Testis (tissue), 5 donors: ENCODE results near the gene OR13C8. TPM values are rescaled to one million over a fixed set of nuclear protein-coding genes. Genes with fewer than 3 reads are reported as not detected.
"Not testable (repeated sequence)": the region's sequence is repeated elsewhere in the genome, so short reads cannot be mapped to it uniquely, and the experiment has no call there.

ENCODE experiments used
- DNase-seq: peaks from one replicate; pipeline ENCODE4 v3.0.0-alpha.2; 2019
- H3K27ac ChIP-seq, 2 donors: fragments of 200-600 bp; sonication (generic); one replicate each; pipeline ENCODE4 v1.5.1; 2019
- H3K27me3 ChIP-seq: fragments of 200-600 bp; sonication (generic); one replicate; pipeline ENCODE4 v1.5.1; 2019
- H3K36me3 ChIP-seq: fragments of 200-600 bp; sonication (generic); one replicate; pipeline ENCODE4 v1.5.1; 2017; ENCODE audit warnings: low read depth; ENCODE audit errors: missing control alignments
- H3K4me1 ChIP-seq: fragments of 200-600 bp; sonication (generic); one replicate; pipeline ENCODE4 v1.5.1; 2019
- H3K4me3 ChIP-seq, 2 donors: fragments of 200-600 bp; sonication (generic); one replicate each; pipeline ENCODE4 v1.5.1; 2017 to 2019
- H3K9me3 ChIP-seq: fragments of 200-600 bp; sonication (generic); one replicate; pipeline ENCODE4 v1.5.1; 2017
- CTCF ChIP-seq, 3 experiments: fragments of 450-650 bp in 2 of 3; fragments of 200-600 bp in 1 of 3; sonication (generic) in 1 of 3; IDR thresholded peaks; one replicate each; pipeline ENCODE4 v1.5.1; 2016 to 2019; ENCODE audit warnings: antibody characterized with exemption in 3 of 3, mild to moderate bottlenecking in 2 of 3, moderate library complexity in 1 of 3
- POLR2A ChIP-seq: fragments of 450-650 bp; IDR thresholded peaks from one replicate; pipeline ENCODE4 v1.6.1; 2017; ENCODE audit warnings: antibody characterized with exemption, mild to moderate bottlenecking, moderate library complexity
- WGBS, 2 donors: methylation state at CpG; one replicate each; pipeline ENCODE4 v1.1.5; 2018; 5-methylcytosine and 5-hydroxymethylcytosine counted together
- intact Hi-C: fragments of 100-400 bp; cut with DNase I; formaldehyde crosslinking; loops from one replicate; pipeline ENCODE4 v1.15.1; 2023; ENCODE audit warnings: low total_unique reads
- long read RNA-seq, 2 donors: transcript quantifications; one replicate each; lab custom pipeline, GENCODE V29; 2026
- polyA plus RNA-seq: library from polyadenylated mRNA; stranded (reverse); fragments of 350-450 nt; fragmentation: Illumina TruSeq; extraction: RNeasy Lipid Tissue Mini Kit (QIAGEN cat#74804); gene quantifications from one replicate; pipeline ENCODE4 v1.2.3, GENCODE V29; 2014; ENCODE audit warnings: low read depth, low replicate concordance; ENCODE audit not compliant: insufficient read depth
- total RNA-seq, 2 donors: library from RNA; depleted of rRNA; stranded (reverse); fragments of >200 nt; gene quantifications; one replicate each; pipeline ENCODE4 v1.2.3, GENCODE V29; 2016

Gene OR13C8
- not detected for total RNA-seq
- not detected for polyA plus RNA-seq
- long read RNA-seq, donor 1: 0 reads
- long read RNA-seq, donor 2: 0 reads

DNA sequence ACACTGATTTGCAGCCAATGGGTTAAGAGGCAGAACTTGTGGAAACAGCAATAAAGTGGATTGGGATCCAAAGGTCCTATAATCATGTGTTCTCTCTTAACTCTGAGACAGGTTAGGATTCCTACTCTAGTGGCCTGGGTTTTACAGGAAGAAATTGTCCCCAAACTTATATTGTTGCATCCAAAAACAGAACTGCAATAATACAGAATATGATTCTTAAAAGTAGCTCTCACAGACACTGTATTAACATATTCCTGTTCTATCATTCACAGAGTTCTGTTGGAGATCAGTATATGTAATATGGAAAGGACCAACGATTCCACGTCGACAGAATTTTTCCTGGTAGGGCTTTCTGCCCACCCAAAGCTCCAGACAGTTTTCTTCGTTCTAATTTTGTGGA, at the start of gene OR13C8:
Gene OR13C8, plus strand, starts transcription at position 301 of the 400 bp plus-strand sequence. Its CDS starts 0 bp downstream, at position 301.
- H3K4me3 ChIP-seq: no peak within 1 kb of the TSS
- no peaks in the 10 kb centered on the region for H3K9me3 ChIP-seq
- H3K36me3 ChIP-seq: no peaks in the 10 kb centered on the region
- intact Hi-C loops: no loop called here
- H3K4me1 ChIP-seq: no peaks in the 10 kb centered on the region
- WGBS, 2 donors: 71 to 79% methylated on average over 4 of the region's 4 CpGs
- H3K27me3 ChIP-seq: no peaks in the 10 kb centered on the region
- no peak within 1 kb of the TSS for H3K27ac ChIP-seq
- no peak for DNase-seq
- no peak for TF ChIP-seq POLR2A
- no peak for TF ChIP-seq CTCF (IDR thresholded peaks at IDR 0.05)

DNA sequence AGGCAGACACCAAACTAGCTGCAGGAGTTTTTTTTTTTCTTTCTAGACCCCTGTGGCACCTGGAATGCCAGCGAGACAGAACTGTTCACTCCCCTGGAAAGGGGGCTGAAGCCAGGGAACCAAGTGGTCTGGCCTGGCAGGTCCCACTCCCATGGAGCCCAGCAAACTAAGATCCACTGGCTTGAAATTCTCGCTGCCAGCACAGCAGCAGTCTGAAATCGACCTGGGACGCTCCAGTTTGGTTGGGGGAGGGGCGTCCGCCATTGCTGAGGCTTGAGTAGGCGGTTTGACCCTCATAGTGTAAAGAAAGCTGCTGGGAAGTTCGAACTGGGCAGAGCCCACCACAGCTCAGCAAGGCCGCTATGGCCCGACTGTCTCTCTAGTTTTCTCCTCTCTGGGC, 48.7 kb upstream of the OR13C8 start:
- WGBS, 2 donors: 78 to 92% methylated on average over 5 to 10 of the region's 10 CpGs
- H3K27ac ChIP-seq, H3K36me3 ChIP-seq, intact Hi-C loops, H3K9me3 ChIP-seq, H3K4me1 ChIP-seq, H3K27me3 ChIP-seq: not testable (repeated sequence)
- H3K4me3 ChIP-seq: peak overlapping the region in 1 of 2 donors; percentile 14
- DNase-seq: peak; percentile 23

DNA sequence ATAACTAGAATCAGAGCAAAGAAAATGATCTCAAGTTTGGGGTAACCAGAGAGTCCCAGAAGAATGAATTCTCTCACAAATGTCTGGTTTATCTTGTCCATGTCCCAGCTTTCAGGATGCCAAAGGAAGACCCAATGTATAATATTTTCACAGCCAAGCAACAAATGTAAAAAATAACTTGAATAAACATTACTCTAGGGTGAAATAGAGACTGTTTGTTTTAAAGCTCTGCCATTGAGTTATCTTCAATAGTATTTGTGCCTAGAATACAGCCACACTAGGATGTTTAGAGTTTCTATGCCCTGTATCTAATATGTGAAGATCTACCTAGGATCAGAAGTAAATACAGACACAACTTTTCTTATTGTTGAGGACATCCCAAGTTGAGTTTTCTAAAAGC, 41.9 kb upstream of the OR13C8 start, which contains the start of gene OR13C4:
Gene OR13C4, minus strand, starts transcription at position 101 of the 400 bp plus-strand sequence. Its CDS starts 0 bp downstream, at position 101.
- H3K27me3 ChIP-seq: no peaks in the 10 kb centered on the region
- no peaks in the 10 kb centered on the region for H3K4me1 ChIP-seq
- no peak for DNase-seq
- intact Hi-C loops: no loop called here
- no peak within 1 kb of the TSS for H3K4me3 ChIP-seq
- TF ChIP-seq POLR2A: no peak
- TF ChIP-seq CTCF (IDR thresholded peaks at IDR 0.05): no peak
- no peaks in the 10 kb centered on the region for H3K36me3 ChIP-seq
- no peak within 1 kb of the TSS for H3K27ac ChIP-seq
- no peaks in the 10 kb centered on the region for H3K9me3 ChIP-seq

- TF ChIP-seq CTCF (IDR thresholded peaks at IDR 0.05) (no peak), POLR2A (no peak)
- no peak within 1 kb of the TSS for H3K4me3 ChIP-seq
- intact Hi-C loops: no loop called here
- H3K27ac ChIP-seq: no peak within 1 kb of the TSS
- H3K27me3 ChIP-seq: no peaks in the 10 kb centered on the region
- H3K9me3 ChIP-seq: no peaks in the 10 kb centered on the region
- no peaks in the 10 kb centered on the region for H3K4me1 ChIP-seq
- DNase-seq: no peak
- H3K36me3 ChIP-seq: no peaks in the 10 kb centered on the region
- WGBS, 2 donors: 90 to 93% methylated on average over 5 of the region's 5 CpGs
Observed at GRCh38 chr9:104536756-104537155, 32.2 kb upstream of the OR13C8 start, which contains the start of gene OR13C3. Gene OR13C3 (minus strand): TSS chr9:104536856. CDS start chr9:104536723, 133 bp downstream.

- TF ChIP-seq CTCF (IDR thresholded peaks at IDR 0.05): no peak
- TF ChIP-seq POLR2A: no peak
- Histone ChIP-seq H3K36me3 (no peaks in the 10 kb centered on the region), H3K27ac (no peak overlapping the region), H3K4me3 (no peak overlapping the region), H3K27me3 (no peaks in the 10 kb centered on the region), H3K9me3 (no peaks in the 10 kb centered on the region), H3K4me1 (no peaks in the 10 kb centered on the region)
- DNase-seq: no peak
- intact Hi-C loops: no loop called here
- WGBS, 2 donors: 43 to 59% methylated on average over 1 of the region's 1 CpG
Observed at GRCh38 chr9:104539275-104539674, 29.7 kb upstream of the OR13C8 start.
